H1 (cell line): ENCODE data around the gene GPATCH2. TPM values are rescaled to one million over a fixed set of nuclear protein-coding genes. Genes with fewer than 3 reads are reported as not detected.

Experiments
- BRCA1 ChIP-seq: IDR thresholded peaks from 2 replicates; pipeline ENCODE4 v1.6.1; 2012; ENCODE audit warnings: low read depth, low read length, improper control_type of control experiment
- CBX5 ChIP-seq: fragments of 300-800, 300-1000 bp; sonication (generic); IDR thresholded peaks from 2 replicates; pipeline ENCODE4 v1.7.1; 2016; ENCODE audit warnings: antibody characterized with exemption, low read length, low read depth
- CHD7 ChIP-seq: fragments of 300-600 bp; sonication (generic); IDR thresholded peaks from 2 replicates; pipeline ENCODE4 v1.7.1; 2012; ENCODE audit warnings: low read length, moderate library complexity, mild to moderate bottlenecking, inconsistent platforms; ENCODE audit not compliant: insufficient replicate concordance
- CTBP2 ChIP-seq: IDR thresholded peaks from 2 replicates; pipeline ENCODE4 v1.7.0; 2011; ENCODE audit warnings: borderline replicate concordance, mild to moderate bottlenecking, moderate library complexity, mixed read lengths, low read length; ENCODE audit not compliant: insufficient read depth, insufficient read length
- FOSL1 ChIP-seq: IDR thresholded peaks from 2 replicates; pipeline ENCODE4 v1.6.1; 2011; ENCODE audit warnings: mild to moderate bottlenecking, low read depth, low read length, moderate library complexity; ENCODE audit not compliant: insufficient read depth
- HDAC6 ChIP-seq: IDR thresholded peaks from one replicate; pipeline ENCODE4 v1.7.1; 2012; ENCODE audit warnings: low read depth, mild to moderate bottlenecking, inconsistent platforms, low read length, moderate library complexity
- SAP30 ChIP-seq: fragments of 300-600 bp; sonication (generic); IDR thresholded peaks from 2 replicates; pipeline ENCODE4 v1.7.1; 2012; ENCODE audit warnings: low read length, moderate library complexity, mild to moderate bottlenecking, inconsistent platforms; ENCODE audit not compliant: insufficient read depth, insufficient replicate concordance
- polyA plus RNA-seq, 7 experiments: library from polyadenylated mRNA; depleted of rRNA in 3 of 7; stranded (reverse) in 5 of 7; unstranded in 2 of 7; fragments of >200 nt in 5 of 7; fragments of 200-250 nt in 2 of 7; gene quantifications; 1 replicate in 5 of 7; 2 replicates in 1 of 7; 4 replicates in 1 of 7; pipeline versions ENCODE4 v1.2.1 to v1.2.3, GENCODE V29; 2011 to 2013; ENCODE audit warnings: missing spikeins in 2 of 7, mixed read lengths in 2 of 7
- total RNA-seq: library from RNA; stranded (reverse); fragmentation: NEBNext Ultra II Directional; extraction: Animal tissue kit (Norgen Biotek cat#: 25700); gene quantifications from 2 replicates; pipeline ENCODE4 v1.2.1, GENCODE V29; 2021

The GPATCH2 gene
- total and polyA plus RNA-seq, 2 of the 8 experiments (the other 6 are each of a cell fraction or from before 2014, with no cell fraction given) = 3.9 to 13.1 TPM

GRCh38 chr1:217526636-217527035 is 104.3 kb downstream of the GPATCH2 start (continued):
- TF ChIP-seq CHD7 = no peak
- no peak for TF ChIP-seq CTBP2
- no peak for TF ChIP-seq CBX5
- no peak for TF ChIP-seq HDAC6
- TF ChIP-seq BRCA1 = no peak
- TF ChIP-seq FOSL1 = no peak
- no peak for TF ChIP-seq SAP30
